SK-N-SH (cell line): Measurements from ENCODE around the gene RHOT2. TPM values are rescaled to one million over a fixed set of nuclear protein-coding genes. Genes with fewer than 3 reads are reported as not detected.
A peak's percentile ranks its signal among the peaks of the same experiment; 100 is the strongest.

Experiments
- CTCF ChIA-PET: fragments of 300-600, 350-600 bp; formaldehyde crosslinking; extraction: SDS; loops from one replicate; lab custom pipeline; 2021; lab: Yijun Ruan, JAX
- POLR2A ChIA-PET: fragments of 350-600 bp; sonication (Branson Sonifier 250); formaldehyde crosslinking; extraction: SDS; loops from one replicate; lab custom pipeline; 2020; ENCODE audit warnings: antibody characterized with exemption, inconsistent platforms; lab: Yijun Ruan, JAX
- DNase-seq: peaks from one replicate; pipeline ENCODE4 v3.0.0; 2012
- H2AFZ ChIP-seq: fragments of 200-600 bp; sonication (generic); 2 replicates; pipeline ENCODE4 v1.8.1; 2016; ENCODE audit warnings: antibody characterized with exemption, mild to moderate bottlenecking, low read depth
- H3F3A ChIP-seq: fragments of 200-600 bp; sonication (generic); replicated peaks from 2 replicates; pipeline ENCODE3; 2016; ENCODE audit warnings: antibody characterized with exemption, mild to moderate bottlenecking; ENCODE audit not compliant: insufficient read depth
- H3K27ac ChIP-seq, 2 experiments: fragments of 200-500 bp in 1 of 2; fragments of 200-600 bp in 1 of 2; sonication (Bioruptor generic) in 1 of 2; sonication (generic), shearing (Covaris generic) in 1 of 2; 2 replicates each; pipeline versions ENCODE4 v1.5.1 to v1.6.1; 2014 to 2016; ENCODE audit warnings: low read depth in 2 of 2, inconsistent platforms in 1 of 2, low read length in 1 of 2, mild to moderate bottlenecking in 1 of 2, mixed read lengths in 1 of 2
- H3K27me3 ChIP-seq: fragments of 200-600 bp; sonication (generic), shearing (Covaris generic); 2 replicates; pipeline ENCODE4 v1.6.1; 2016; ENCODE audit warnings: mixed run types; ENCODE audit not compliant: insufficient read depth
- H3K36me3 ChIP-seq, 2 experiments: fragments of 200-500 bp in 1 of 2; fragments of 200-600 bp in 1 of 2; sonication (Bioruptor generic) in 1 of 2; sonication (generic) in 1 of 2; replicated peaks in 1 of 2; 2 replicates each; pipeline versions ENCODE3 to v1.5.1; 2014 to 2016; ENCODE audit warnings: low read length in 1 of 2, mild to moderate bottlenecking in 1 of 2; ENCODE audit not compliant: insufficient read depth in 2 of 2, control insufficient read depth in 1 of 2
- H3K4me1 ChIP-seq, 2 experiments: fragments of 200-500 bp in 1 of 2; fragments of 200-600 bp in 1 of 2; sonication (Bioruptor generic) in 1 of 2; sonication (generic), shearing (Covaris generic) in 1 of 2; 2 replicates each; pipeline versions ENCODE4 v1.5.1 to v1.6.1; 2014 to 2016; ENCODE audit warnings: low read depth in 1 of 2, low read length in 1 of 2, mixed run types in 1 of 2; ENCODE audit not compliant: insufficient read depth in 2 of 2, control insufficient read depth in 1 of 2
- H3K4me2 ChIP-seq: fragments of 200-600 bp; sonication (generic), shearing (Covaris generic); 2 replicates; pipeline ENCODE4 v1.6.1; 2017; ENCODE audit warnings: mixed run types
- H3K4me3 ChIP-seq, 2 experiments: fragments of 200-500 bp in 1 of 2; fragments of 200-600 bp in 1 of 2; sonication (Bioruptor generic) in 1 of 2; sonication (generic), shearing (Covaris generic) in 1 of 2; 2 replicates each; pipeline versions ENCODE4 v1.5.1 to v1.8.1; 2014 to 2016; ENCODE audit warnings: low read depth in 2 of 2, inconsistent platforms in 1 of 2, low read length in 1 of 2, mild to moderate bottlenecking in 1 of 2, mixed read lengths in 1 of 2, moderate library complexity in 1 of 2
- H3K79me2 ChIP-seq: fragments of 200-600 bp; sonication (generic); 2 replicates; pipeline ENCODE4 v1.8.1; 2017; ENCODE audit warnings: mild to moderate bottlenecking; ENCODE audit not compliant: insufficient read depth
- H3K9ac ChIP-seq: fragments of 200-600 bp; sonication (generic); 2 replicates; pipeline ENCODE4 v1.6.1; 2017; ENCODE audit warnings: mixed run types
- H3K9me2 ChIP-seq: fragments of 200-600 bp; sonication (generic); 2 replicates; pipeline ENCODE4 v1.6.1; 2017; ENCODE audit warnings: mixed run types
- H3K9me3 ChIP-seq: fragments of 200-600 bp; sonication (generic); 2 replicates; pipeline ENCODE4 v1.6.1; 2017; ENCODE audit warnings: mixed run types, mild to moderate bottlenecking, moderate library complexity
- H4K20me1 ChIP-seq: fragments of 200-600 bp; sonication (generic); 2 replicates; pipeline ENCODE4 v1.6.1; 2017; ENCODE audit warnings: mild to moderate bottlenecking, mixed run types; ENCODE audit not compliant: insufficient read depth
- FOXJ3 ChIP-seq: sonication (generic); formaldehyde crosslinking; IDR thresholded peaks from 2 replicates; pipeline ENCODE4 v1.5.1; 2020; ENCODE audit warnings: mild to moderate bottlenecking, missing genetic modification reagents
- GATA2 ChIP-seq: sonication (generic); formaldehyde crosslinking; IDR thresholded peaks from 2 replicates; pipeline ENCODE4 v1.5.0; 2020; ENCODE audit warnings: mild to moderate bottlenecking, missing genetic modification reagents
- MXI1 ChIP-seq: IDR thresholded peaks from 2 replicates; pipeline ENCODE4 v1.6.1; 2012; ENCODE audit warnings: mild to moderate bottlenecking, low read depth, low read length, improper control_type of control experiment
- NFIC ChIP-seq: IDR thresholded peaks from 2 replicates; pipeline ENCODE4 v1.4.0; 2012; ENCODE audit warnings: borderline replicate concordance
- NRF1 ChIP-seq: IDR thresholded peaks from 2 replicates; pipeline ENCODE4 v1.6.1; 2012; ENCODE audit warnings: low read depth, mild to moderate bottlenecking, low read length
- POLR2AphosphoS5 ChIP-seq: IDR thresholded peaks from 2 replicates; pipeline ENCODE4 v1.6.1; 2012; ENCODE audit warnings: low read depth, low read length
- SIN3A ChIP-seq: IDR thresholded peaks from 2 replicates; pipeline ENCODE4 v1.6.1; 2012; ENCODE audit warnings: low read depth, mild to moderate bottlenecking, low read length, moderate library complexity, borderline replicate concordance
- TAF1 ChIP-seq: IDR thresholded peaks from 2 replicates; pipeline ENCODE4 v1.6.1; 2012; ENCODE audit warnings: low read depth, mild to moderate bottlenecking, low read length, moderate library complexity, borderline replicate concordance
- TCF12 ChIP-seq: IDR thresholded peaks from 2 replicates; pipeline ENCODE4 v1.4.0; 2012
- TEAD4 ChIP-seq: IDR thresholded peaks from 2 replicates; pipeline ENCODE4 v1.4.0; 2012; ENCODE audit warnings: mild to moderate bottlenecking, borderline replicate concordance; ENCODE audit not compliant: insufficient read depth
- YY1 ChIP-seq: IDR thresholded peaks from 2 replicates; pipeline ENCODE4 v1.4.0; 2012; ENCODE audit warnings: low read depth, mild to moderate bottlenecking
- WGBS: methylation state at CpG from one replicate; pipeline ENCODE4 v1.1.6; 2017; ENCODE audit warnings: low lambda C conversion rate; 5-methylcytosine and 5-hydroxymethylcytosine counted together
- polyA plus RNA-seq, 3 experiments: library from polyadenylated mRNA; depleted of rRNA; stranded (reverse); fragments of >200 nt; gene quantifications; 2 replicates each; pipeline ENCODE4 v1.2.3, GENCODE V29; 2012
- TF ChIP-seq, protein P1 (sequence below): fragments of 200-600 bp; sonication (generic); IDR thresholded peaks from 2 replicates; pipeline ENCODE4 v1.6.1; 2017; ENCODE audit warnings: antibody characterized with exemption, mild to moderate bottlenecking, moderate library complexity
- TF ChIP-seq, protein P2 (sequence below): IDR thresholded peaks from 2 replicates; pipeline ENCODE4 v1.4.0; 2012; ENCODE audit warnings: low read depth
- TF ChIP-seq, protein P3 (sequence below): IDR thresholded peaks from 2 replicates; pipeline ENCODE4 v1.4.0; 2012; ENCODE audit warnings: low read depth, borderline replicate concordance
- TF ChIP-seq, protein P4 (sequence below): fragments of 150-350 bp; IDR thresholded peaks from 2 replicates; pipeline ENCODE4 v1.6.1; 2016; ENCODE audit warnings: mild to moderate bottlenecking, low read depth, low read length

Gene RHOT2
- polyA plus RNA-seq, 1 of the 3 experiments (the other 2 are of a cell fraction): 229 TPM

DNA sequence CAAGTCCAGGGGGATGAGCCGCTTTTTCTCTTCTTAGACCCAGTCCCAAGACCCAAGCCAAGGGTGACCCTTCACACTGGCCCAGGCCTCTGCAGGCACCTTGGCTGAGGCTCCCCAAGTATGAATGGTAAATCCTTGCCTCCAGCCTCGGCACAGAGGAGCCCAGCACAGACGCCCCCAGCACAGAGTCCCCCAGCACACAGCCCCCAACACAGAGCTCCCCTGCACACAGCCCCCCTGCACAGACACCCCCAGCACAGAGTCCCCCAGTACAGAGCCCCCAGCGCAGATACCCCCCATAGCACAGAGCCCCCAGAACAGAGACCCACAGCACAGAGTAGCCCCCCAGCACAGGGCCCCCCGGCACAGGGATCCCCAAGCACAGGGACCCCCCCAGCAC lies 27.3 kb upstream of the RHOT2 start (continued):
- TF ChIP-seq, protein P1, sequence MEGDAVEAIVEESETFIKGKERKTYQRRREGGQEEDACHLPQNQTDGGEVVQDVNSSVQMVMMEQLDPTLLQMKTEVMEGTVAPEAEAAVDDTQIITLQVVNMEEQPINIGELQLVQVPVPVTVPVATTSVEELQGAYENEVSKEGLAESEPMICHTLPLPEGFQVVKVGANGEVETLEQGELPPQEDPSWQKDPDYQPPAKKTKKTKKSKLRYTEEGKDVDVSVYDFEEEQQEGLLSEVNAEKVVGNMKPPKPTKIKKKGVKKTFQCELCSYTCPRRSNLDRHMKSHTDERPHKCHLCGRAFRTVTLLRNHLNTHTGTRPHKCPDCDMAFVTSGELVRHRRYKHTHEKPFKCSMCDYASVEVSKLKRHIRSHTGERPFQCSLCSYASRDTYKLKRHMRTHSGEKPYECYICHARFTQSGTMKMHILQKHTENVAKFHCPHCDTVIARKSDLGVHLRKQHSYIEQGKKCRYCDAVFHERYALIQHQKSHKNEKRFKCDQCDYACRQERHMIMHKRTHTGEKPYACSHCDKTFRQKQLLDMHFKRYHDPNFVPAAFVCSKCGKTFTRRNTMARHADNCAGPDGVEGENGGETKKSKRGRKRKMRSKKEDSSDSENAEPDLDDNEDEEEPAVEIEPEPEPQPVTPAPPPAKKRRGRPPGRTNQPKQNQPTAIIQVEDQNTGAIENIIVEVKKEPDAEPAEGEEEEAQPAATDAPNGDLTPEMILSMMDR: no peak
- TF ChIP-seq TAF1: no peak
- no peak for TF ChIP-seq NFIC

DNA sequence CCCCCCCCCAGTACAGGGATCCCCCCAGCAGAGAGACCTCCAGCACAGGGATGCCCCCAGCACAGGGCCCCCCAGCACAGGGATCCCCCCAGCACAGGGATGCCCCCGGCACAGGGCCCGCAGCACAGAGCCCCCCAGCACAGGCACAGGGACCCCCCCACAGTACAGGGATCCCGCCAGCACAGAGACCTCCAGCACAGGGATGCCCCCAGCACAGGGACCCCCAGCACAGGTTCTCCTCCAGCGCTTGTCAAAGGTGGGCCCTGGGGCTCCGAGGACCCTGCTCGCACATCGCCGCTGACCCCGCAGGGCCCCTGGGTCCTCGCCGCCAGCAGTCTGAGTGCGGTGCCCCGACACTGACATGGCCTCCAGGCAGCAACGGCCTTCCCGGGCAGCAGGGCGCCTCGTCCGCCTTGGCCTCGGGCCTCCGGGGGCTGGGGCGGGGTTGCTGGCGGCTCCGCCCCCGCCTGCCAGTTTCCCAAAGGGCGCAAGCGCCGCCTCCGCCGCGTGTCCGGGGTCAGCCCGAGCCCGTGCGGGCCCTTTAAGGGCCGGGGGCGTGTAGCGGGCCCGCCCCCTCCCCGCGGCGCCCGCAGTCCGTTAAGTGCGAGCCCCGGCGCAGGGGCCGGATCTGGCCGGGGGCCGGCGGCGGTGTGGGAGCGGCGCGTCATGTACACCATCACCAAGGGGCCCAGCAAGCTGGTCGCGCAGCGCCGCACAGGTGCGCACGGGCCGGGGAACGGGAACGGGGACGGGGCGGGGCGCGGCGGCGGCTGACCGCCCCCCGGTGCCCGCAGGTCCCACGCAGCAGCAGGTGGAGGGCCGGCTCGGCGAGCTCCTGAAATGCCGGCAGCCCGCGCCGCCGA lies 26.4 kb upstream of the RHOT2 start, which contains the start of gene MCRIP2:
TSS of gene MCRIP2 (plus strand) at position 503 of the 863 bp plus-strand sequence. CDS start at position 667, 164 bp downstream.
- Histone ChIP-seq H3K79me2 (peaks cover 11% of the 10 kb centered on the region; the same call in 1 of the 2 replicates), H3K4me3 (peak within 1 kb of the TSS; percentile 73 to 76), H3F3A (peaks cover 13% of the 10 kb centered on the region), H2AFZ (peak within 1 kb of the TSS; percentile 82), H3K9me3 (no peaks in the 10 kb centered on the region), H3K27me3 (no peaks in the 10 kb centered on the region), H3K4me1 (peaks cover 6 to 32% of the 10 kb centered on the region in 2 experiments; a peak in 2 of 4 replicates), H3K36me3 (no peaks in the 10 kb centered on the region), H3K4me2 (peak within 1 kb of the TSS; percentile 86), H3K27ac (peak within 1 kb of the TSS in 1 of 2 experiments; percentile 83; a peak in 1 of 4 replicates), H4K20me1 (no peaks in the 10 kb centered on the region), H3K9me2 (no peaks in the 10 kb centered on the region), H3K9ac (peak within 1 kb of the TSS; percentile 83)
- CTCF ChIA-PET: interaction anchor here (0.6 to 1.0 kb wide), 3 partner anchors 15 to 39 kb away, joined by 3 read pairs; partner anchors contain the start of gene STUB1
- DNase-seq: peak; percentile 93
- TF ChIP-seq TCF12 (no peak), MXI1 (peak; percentile 64), POLR2AphosphoS5 (peak; percentile 88), TEAD4 (no peak), YY1 (peak; percentile 66; the same call in 1 of the 2 replicates), NFIC (no peak), GATA2 (CRISPR knock-in tag) (no peak), FOXJ3 (CRISPR knock-in tag) (no peak), SIN3A (peak; percentile 67; the same call in 1 of the 2 replicates), NRF1 (peak; percentile 60), TAF1 (peak; percentile 67)
- TF ChIP-seq, protein P2, sequence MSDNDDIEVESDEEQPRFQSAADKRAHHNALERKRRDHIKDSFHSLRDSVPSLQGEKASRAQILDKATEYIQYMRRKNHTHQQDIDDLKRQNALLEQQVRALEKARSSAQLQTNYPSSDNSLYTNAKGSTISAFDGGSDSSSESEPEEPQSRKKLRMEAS: peak; percentile 81; the same call in 1 of the 2 replicates
- TF ChIP-seq, protein P3, sequence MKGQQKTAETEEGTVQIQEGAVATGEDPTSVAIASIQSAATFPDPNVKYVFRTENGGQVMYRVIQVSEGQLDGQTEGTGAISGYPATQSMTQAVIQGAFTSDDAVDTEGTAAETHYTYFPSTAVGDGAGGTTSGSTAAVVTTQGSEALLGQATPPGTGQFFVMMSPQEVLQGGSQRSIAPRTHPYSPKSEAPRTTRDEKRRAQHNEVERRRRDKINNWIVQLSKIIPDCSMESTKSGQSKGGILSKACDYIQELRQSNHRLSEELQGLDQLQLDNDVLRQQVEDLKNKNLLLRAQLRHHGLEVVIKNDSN: no peak; the same call in 1 of the 2 replicates
- TF ChIP-seq, protein P4, sequence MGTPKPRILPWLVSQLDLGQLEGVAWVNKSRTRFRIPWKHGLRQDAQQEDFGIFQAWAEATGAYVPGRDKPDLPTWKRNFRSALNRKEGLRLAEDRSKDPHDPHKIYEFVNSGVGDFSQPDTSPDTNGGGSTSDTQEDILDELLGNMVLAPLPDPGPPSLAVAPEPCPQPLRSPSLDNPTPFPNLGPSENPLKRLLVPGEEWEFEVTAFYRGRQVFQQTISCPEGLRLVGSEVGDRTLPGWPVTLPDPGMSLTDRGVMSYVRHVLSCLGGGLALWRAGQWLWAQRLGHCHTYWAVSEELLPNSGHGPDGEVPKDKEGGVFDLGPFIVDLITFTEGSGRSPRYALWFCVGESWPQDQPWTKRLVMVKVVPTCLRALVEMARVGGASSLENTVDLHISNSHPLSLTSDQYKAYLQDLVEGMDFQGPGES: no peak
- POLR2A ChIA-PET: interaction anchor here (1.0 to 1.9 kb wide), 2 partner anchors 11 to 38 kb away, joined by 4 read pairs; no protein-coding TSS in a partner anchor
- 0% methylated on average over 20 of the region's 81 CpGs for WGBS
